ENCODE measurements around the gene INSIG2. TPM values are rescaled to one million over a fixed set of nuclear protein-coding genes. Genes with fewer than 3 reads are reported as not detected.

INSIG2 gene
- total and polyA plus RNA-seq, 5 donors = 13.2 to 18.4 (median 14.9) TPM

Other genes with a start within 250 kb of the INSIG2 start
- gene CCDC93, start 74.4 kb upstream of the INSIG2 start, total RNA-seq = 10 to 100 TPM; 19.7 to 36.2 (median 23.7) TPM
- 13.9 TPM for gene CCDC93, start 74.4 kb upstream of the INSIG2 start, polyA plus RNA-seq